Head of caudate nucleus (tissue), 42 donors: ENCODE data around the gene C5.
"Not testable (repeated sequence)": the region's sequence is repeated elsewhere in the genome, so short reads cannot be mapped to it uniquely, and the experiment has no call there.

Source experiments
- DNase-seq, 42 donors: peaks; one replicate each; pipeline versions ENCODE4 v3.0.0 to v3.0.0-alpha.2; 2020 to 2021; ENCODE audit warnings: mixed read lengths in 7 of 42
- intact Hi-C: fragments of 100-400 bp; cut with DNase I; formaldehyde crosslinking; loops from one replicate; pipeline ENCODE4 v1.15.0; 2022

C5 gene

DNA sequence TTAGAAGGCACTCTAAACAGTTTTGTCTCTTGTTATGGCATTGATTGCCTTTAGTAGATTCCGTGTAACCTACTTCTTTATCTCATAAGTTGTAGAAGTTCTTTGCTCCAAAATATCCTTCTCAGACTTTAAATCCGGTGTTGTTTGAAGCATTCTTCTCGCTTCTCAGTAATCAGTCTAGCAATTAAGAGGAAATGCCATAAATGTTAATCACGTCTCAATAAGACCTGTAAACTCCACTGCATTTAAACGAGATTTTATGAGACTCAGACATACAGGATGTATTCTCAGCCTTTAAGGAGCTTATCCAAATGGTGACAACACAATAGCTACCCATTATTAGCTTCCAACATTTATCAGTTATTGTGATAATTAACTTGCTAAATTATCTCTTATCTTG, 7.7 kb upstream of the C5 start:
- intact Hi-C loops = no loop called here
- no peak for DNase-seq

DNA sequence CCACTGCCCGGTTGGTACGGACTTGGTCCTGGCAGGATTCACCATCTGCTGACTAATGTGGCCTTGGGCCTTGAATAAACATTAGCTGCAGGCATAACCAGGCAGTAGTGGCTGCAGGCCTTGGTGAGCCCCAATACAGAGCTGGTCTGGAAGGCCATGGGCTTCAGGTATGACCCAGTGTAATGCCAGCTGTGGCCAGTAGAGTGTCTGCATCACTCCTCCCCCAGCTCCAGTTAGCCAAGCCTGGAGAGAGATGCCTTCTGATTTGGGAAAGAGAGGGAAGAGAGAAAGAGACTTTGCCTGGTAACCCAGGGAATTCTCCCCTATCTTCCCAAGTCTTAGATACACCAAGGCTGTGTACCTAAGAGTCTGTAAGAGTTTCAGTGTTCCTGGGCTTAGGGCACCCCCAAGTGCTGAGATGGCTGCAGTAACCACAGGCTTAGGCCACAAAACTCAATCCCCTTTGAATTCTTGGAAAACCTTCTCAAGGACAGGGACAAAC, 5.6 kb upstream of the C5 start:
- DNase-seq = no peak
- intact Hi-C loops = no loop called here

DNA sequence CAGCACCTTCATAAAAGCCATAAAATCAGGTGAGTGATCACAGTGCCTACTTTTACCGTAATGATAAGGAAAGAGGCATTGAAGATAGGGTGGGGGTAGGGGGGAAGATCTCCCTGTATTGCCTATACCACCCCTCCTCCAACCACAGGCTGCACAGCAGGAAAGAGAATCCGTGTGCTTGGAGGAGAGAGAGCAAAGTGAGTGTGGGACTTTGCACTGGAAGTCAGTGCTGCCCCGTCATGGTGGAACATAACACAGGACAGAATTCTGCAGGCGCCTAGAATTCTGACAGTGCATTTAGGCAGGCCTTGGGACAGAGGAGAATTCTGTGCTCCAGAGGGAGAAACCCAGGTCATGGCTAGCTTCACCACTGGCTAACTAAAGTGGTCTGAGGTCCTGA, 3.5 kb upstream of the C5 start:
- DNase-seq = no peak
- intact Hi-C loops = no loop called here

DNA sequence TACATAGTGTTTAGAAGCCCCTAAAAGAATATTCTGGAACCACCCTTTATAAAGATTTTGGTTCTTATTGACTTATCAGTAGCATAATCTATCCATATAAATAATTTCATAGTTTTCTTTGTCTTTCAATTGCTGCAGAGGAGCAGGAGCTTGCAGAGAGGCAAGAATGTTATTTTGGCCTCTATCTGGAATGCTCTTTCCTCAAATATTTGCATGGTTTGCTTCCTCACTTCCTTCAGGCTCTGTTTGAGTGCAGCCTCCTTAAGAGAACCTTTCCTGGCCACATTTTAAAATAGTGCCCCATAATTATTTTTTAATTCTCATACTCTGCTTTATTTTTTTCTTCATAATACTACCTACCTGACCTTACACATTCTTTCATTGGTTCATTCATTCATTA, 1.5 kb downstream of the C5 start:
- no peak for DNase-seq
- intact Hi-C loops = no loop called here

DNA sequence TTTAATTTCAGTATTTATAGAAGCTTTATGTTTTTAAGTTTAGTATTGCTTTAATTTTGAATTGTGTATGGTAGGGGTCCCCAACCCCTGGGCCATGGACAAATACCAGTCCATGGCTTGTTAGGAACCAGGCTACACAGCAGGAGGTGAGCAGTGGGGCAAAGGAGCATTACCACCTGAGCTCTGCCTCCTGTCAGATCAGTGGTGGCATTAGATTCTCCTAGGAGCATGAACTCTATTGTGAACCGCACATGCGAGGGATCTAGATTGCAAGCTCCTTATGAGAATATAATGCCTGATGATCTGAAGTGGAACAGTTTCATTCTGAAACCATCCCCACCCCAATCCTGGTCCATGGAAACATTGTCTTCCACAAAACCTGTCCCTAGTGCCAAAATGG, 1.9 kb downstream of the C5 start:
- intact Hi-C loops = no loop called here

DNA sequence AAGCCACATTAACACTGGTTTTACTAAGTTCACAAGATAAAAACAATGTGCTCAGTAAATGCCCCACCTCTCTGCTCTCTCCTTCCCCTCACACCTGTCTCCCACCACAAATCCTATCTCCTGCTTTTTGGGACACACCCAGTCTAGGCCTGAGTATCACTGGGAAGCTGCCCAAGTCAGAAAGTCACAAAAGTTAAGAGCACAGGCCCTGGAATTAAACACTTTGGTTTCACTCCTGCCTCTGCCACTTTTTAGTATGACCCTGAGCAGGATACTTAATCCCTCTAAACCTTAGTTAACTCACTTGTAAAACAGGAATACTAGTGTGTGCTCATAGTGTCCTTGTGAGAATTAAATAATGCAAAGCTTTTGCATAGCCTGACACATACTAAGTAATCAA, 11.3 kb downstream of the C5 start:
- intact Hi-C loops = no loop called here
- no peak for DNase-seq

More for the DNA sequence above, 1.9 kb downstream of the C5 start:
- no peak for DNase-seq

DNA sequence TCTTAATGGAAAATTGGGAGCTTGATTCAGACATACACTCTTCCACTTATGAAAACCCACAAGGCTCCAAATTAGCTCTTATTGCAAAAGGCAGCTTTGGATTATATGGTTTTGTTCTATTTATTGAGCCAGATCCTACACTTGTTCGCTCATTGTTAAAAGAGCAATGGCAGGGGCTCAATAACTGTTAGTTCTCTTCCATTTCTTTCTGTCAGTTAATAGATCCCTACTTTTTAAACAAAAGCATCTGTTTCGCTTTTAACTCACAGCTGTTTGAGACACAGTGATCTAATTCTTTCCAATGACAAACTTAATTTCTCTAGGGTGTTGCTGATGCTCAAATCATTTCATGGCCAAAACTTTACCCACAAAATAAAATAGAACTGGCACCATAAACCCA, 11.7 kb downstream of the C5 start:
- DNase-seq = no peak
- intact Hi-C loops = no loop called here

DNA sequence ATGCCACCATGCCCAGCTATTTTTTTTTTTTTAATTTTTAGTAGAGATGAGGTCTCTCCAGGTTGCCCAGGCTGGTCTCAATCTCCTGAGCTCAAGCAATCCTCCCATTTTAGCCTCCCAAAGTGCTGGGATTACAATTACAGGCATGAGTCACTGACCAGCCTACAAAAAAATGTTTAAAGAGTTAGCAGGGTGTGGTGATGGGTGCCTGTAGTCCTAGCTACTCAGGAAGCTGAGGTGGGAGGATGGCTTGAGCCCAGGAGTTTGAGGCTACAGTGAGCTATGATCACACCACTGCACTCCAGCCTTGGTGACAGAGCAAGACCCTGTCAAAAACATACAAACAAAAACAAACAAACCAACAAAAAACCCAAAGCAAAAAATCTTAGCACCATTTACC, 14.4 kb downstream of the C5 start:
- intact Hi-C loops, DNase-seq: not testable (repeated sequence)

DNA sequence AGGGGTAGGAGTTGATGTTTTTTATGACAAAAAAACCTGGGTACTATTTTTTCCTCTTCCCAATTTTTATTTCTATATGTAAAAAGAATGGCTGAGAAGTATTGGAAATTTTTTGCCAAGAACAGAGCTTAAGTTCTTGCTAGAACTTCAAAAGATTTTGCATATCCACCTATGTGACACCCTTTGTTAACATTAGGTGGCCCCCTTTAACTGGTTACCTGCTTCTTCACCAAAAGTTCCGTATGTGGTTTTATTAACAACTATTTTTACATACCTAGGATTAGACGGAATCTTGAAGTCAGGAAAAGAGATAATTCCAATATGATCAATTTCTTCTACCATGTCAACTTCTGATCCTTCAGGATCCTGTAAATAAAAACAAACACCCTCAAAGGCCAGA, 15.5 kb downstream of the C5 start:
- intact Hi-C loops = no loop called here
- no peak for DNase-seq

DNA sequence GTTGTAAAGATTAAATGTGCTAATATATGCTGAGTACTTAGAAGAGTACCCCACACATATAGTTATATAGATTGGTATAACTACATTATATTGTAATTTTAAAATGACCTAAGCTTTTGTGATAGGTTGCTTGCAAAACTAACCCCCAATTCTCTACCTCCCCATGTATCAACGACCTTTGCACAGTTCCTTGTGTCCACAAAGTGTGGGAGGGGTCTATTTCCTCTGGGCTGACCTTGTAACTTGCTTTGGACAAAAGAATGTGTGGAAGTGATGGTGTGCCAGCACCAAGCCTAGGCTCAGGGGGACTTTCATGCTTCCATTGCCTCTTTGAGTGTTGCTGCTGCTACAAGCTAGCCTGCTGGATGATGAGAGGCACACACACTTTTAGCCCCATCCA, 20.6 kb downstream of the C5 start:
- intact Hi-C loops = no loop called here
- DNase-seq = no peak

DNA sequence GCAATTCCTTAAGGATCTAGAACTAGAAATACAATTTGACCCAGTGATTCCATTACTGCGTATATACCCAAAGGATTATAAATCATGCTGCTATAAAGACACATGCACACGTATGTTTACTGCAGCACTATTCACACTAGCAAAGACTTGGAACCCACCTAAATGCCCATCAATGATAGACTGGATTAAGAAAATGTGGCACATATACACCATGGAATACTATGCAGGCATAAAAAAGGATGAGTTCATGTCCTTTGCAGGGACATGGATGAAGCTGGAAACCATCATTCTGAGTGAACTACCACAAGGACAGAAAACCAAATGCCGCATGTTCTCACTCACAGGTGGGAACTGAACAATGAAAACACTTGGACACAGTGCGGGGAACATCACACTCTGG, 21.8 kb downstream of the C5 start:
- DNase-seq, intact Hi-C loops: not testable (repeated sequence)

DNA sequence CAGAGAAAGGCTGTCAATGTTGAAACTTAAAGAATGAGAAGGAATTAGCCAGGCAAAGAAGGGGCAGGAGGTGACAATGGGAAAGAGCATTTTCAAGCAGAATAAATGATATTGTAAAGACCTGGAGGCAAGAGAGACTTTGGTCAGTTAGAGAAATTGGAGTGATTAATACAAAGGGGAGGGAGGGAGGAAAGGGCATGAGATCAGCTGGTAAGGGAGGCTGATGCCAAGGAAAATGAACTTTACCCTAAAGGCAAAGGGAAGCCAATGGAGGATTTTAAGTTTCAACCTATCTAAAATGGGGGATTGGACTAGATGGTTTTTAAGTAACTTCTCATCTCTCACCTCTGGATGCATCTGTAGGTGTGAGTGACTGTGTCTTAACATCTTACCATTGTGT, 23.3 kb downstream of the C5 start:
- intact Hi-C loops = no loop called here
- DNase-seq = no peak

DNA sequence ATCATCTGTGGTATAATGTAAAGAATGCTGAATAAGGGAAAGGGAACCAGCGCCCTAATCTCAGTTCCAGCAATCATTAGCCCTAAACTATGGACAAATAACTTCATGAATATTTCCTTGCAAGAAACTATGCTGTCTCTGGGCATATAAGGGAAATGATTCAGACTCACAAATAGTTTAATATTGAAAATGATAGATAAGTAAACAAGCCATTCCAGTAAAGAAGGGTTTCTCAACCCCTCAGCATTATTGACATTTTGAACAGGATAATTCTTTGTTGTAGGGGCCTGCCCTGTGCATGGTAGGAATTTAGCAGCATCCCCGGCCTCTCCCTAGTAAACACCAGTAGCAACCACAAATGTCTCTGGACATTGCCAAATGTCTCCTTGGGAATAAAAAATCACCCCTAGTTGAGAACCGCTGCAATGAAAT, 23.8 kb downstream of the C5 start:
- intact Hi-C loops = no loop called here
- no peak for DNase-seq

DNA sequence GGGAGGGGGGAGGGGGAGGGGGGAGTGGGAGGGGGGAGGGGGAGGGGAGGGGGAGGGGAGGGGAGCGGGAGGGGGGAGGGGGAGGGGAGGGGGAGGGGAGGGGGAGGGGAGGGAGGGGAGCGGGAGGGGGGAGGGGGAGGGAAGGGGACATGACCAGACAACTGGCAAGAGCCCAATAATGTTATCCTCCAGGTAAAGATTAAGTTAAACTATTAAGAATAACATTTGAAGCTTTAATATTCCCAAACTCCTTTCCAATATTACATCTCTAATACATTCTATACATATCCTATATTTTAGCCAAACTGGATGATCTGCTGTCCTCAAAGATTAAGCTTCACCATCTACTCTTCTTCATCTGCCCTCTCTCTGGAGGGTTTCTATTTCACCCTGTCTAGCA, 25.8 kb downstream of the C5 start:
- no peak for DNase-seq
- intact Hi-C loops = no loop called here

DNA sequence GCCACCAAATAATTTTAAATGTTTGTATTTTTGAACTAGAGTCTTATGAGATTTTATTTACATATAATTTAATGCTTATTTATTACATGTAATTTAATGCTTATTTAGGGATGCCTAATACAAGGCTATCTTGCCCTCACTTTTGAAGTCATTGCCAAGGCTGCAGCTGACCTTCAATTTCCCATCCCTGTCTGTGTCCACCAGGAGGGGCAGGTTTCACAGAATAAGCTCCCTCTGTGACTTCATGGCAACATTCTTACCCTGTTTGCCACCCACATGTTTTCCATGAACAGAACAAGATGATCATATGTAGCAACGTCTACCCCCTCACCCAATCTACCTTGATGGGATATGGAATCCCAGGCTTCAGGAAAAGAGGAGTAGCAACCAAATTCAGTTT, 27.0 kb downstream of the C5 start:
- no peak for DNase-seq
- intact Hi-C loops = no loop called here

DNA sequence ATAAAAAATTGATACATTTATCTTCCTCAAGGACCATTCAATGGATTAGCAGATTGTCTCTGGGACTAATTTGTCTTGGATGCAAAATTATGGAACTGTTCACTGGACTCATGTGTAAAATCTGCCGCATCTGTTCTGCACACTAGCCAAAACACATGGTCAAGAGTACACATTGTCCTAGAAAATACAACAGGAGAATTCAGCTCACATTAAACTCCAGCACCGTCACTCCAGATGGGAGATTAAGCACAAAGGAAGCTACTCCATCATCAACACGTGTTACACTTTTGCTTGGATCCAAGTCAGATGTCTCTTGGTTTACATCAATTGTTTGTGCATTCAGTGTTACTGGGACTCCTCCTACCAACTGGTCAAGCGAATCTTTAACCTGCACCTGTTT, 28.8 kb downstream of the C5 start:
- peak in 7 of 42 donors; percentile 2 to 66 (median 16) for DNase-seq
- intact Hi-C loops = no loop called here

DNA sequence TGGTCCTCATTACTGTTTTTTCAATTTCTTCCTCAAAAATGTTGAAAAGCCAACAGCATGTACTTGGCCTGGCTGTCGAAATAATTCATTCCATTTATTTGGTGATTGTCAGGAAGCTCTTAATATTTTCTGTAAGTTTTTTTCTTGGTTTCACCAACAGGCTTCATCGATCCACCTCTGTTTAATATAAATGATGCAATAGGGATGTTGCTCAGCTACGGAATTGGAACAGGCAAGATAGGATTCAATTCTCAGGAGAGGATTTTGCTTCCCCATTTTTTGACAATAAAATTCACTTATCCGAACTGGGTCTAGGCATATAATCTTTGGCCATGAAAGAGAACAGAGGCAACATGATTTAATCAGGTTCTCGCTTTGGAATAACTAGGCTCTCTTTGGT, 30.8 kb downstream of the C5 start:
- DNase-seq = no peak
- intact Hi-C loops = no loop called here

DNA sequence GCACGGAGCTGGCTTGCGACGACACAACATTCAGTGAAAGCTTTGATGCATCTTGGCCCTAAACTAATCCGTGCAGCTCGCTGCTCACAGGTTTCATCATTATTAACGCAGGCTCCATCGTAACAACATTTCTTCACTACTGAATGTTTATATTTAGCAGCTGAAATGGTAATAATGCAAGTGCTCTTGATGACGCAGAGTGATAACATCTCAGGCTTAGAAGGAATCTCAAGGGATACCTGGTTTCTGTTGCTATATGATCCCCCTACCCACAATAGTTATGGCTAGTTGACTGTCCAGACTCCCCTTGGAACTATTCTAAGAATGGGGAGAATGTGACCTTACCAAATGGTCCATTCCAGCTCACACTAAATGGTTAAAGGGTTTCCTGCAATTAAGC, 36.2 kb downstream of the C5 start:
- intact Hi-C loops = no loop called here

DNA sequence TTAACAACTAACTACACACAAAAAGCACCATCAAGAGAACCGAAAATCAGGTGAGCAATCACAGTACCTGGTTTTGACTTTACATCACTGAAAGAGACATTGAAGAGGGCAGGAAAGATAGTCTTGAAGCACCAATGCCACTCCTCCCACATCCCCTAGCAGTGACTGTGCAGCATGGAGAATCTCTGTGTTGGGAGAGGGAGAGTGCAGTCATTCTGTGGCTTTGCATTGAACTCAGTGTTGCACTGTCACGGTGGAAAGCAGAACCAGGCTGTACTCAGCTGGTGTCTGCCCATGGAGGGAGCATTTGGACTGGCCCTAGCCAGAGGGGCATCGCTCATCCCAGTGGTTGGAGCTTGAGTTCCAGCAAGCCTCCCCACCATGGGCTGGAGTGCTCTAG, 40.4 kb downstream of the C5 start:
- intact Hi-C loops = no loop called here
- DNase-seq = no peak

More for the DNA sequence above, 36.2 kb downstream of the C5 start:
- DNase-seq = no peak

DNA sequence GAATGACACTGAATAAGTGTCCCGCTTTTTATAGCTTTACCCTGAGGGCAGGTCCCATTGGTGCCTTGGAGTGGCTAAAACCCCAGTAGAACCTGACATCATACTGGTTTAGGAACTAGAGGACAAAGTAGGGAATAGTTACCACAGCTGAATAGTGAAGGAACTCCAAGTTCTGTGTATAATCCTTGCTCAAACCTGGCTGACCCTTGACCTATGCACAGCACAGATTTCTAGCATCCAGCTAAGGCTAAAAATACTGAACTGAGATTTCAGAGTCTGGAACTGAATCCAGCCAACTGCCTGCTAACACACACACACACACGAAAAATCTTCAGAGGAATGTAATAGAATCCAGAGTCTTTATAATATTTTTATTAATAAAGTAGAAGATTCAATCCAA, 50.8 kb downstream of the C5 start:
- intact Hi-C loops = no loop called here
- no peak for DNase-seq

DNA sequence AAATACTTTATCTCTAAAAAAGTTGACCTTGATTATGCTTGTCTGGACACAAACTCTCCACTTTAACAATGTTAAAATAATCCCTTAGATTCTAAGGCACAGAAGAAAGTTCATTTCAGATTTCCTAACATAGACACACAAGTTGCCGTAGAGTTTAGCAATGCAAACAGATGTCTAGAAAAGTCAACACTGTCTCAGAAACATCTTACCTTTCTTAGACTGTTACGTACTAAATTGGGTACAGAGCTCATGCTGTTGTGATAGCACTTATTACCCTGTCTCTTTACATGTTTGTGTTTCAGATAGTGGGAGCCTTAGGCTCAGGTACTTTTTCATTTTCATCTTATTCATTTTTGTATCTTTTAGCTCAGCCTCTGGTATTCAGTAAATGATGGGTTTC, 52.0 kb downstream of the C5 start:
- DNase-seq = no peak
- intact Hi-C loops = no loop called here

DNA sequence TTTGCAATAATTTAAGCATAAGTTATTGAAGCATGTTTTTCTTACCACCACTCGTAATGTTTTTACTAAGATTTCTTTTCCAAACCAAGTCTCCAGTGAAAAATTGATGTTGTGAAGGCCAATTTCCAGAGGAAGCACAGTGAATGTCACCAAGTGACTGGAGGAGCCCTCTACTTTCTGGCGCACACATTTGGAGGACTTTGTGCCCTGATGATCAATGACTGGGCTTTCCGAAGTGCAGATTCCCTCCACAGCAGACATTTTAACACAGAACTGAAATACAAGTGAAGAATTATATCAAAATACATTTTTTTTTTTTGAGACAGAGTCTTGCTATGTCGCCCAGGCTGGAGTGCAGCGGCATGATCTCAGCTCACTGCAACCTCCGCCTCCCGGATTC, 52.6 kb downstream of the C5 start:
- no peak for DNase-seq
- intact Hi-C loops = no loop called here
